NCI-H82 treated with DMSO at 0.1 percent for 48 hours (cell line): ENCODE data around the gene SLC16A8.
"Not testable (repeated sequence)": the region's sequence is repeated elsewhere in the genome, so short reads cannot be mapped to it uniquely, and the experiment has no call there.

Experiments
- DNase-seq: peaks from one replicate; lab custom pipeline; 2025; ENCODE audit not compliant: unreplicated experiment; lab: John Stamatoyannopoulos, UW

The SLC16A8 gene, protein sequence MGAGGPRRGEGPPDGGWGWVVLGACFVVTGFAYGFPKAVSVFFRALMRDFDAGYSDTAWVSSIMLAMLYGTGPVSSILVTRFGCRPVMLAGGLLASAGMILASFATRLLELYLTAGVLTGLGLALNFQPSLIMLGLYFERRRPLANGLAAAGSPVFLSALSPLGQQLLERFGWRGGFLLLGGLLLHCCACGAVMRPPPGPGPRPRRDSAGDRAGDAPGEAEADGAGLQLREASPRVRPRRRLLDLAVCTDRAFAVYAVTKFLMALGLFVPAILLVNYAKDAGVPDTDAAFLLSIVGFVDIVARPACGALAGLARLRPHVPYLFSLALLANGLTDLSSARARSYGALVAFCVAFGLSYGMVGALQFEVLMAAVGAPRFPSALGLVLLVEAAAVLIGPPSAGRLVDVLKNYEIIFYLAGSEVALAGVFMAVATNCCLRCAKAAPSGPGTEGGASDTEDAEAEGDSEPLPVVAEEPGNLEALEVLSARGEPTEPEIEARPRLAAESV

DNA sequence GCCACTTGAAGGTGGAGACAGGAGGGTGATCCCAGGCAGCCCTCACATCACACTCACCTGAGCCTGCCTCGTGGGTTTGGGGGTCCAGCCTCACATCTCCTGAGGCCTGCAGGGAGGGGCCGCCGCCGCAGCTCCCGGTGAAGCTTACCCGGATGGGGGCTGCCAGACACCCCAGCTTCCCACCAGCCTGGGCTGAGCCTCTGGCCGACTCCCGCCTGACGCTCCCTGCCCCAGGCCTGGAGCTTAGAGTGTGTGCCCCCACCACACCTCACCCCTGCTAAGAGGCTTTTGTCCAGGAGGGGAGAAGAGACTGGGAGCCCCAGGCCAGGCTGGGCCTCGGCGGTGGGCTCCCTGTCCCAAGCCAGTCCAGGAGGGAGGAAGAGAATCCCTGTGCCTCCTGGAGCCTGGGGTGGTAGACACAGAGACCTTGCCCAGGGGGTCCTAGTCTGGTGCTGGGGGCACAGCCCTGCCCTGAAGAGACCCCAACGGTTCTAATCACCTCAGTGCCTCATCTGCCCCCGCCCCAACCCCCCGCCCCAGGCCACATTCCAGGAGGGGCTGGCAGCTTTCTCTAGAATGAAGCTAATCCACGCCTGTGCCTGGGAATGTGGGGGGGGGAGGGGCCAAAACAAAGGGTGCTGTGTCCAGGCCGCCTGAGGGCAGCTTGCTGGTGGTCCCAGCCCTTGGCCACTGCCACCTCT, at the start of gene SLC16A8:
Gene SLC16A8 (minus strand): TSS at position 254 of the 701 bp plus-strand sequence. CDS start 1,311 bp downstream, outside the sequence.
- DNase-seq = no peak

DNA sequence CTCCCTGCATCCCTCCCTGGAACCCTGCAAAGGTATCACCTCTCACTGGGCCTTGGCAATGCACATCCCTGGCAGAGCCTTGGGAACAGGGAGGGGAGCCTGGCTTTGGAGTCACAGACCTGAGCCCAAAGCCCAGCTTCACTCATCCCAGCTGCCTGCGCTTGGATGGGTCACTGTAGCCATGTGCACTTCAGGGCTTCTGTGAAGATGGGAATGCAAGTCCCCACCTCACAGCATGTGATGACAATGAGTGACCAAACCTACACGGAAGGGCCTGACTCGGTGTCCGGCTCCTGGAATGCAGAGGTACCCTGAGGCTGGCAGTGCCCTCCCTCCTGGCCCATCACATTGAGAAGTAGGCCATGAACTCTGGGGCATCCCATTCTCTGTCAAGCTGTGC, 49.3 kb upstream of the SLC16A8 start:
- DNase-seq = no peak

DNA sequence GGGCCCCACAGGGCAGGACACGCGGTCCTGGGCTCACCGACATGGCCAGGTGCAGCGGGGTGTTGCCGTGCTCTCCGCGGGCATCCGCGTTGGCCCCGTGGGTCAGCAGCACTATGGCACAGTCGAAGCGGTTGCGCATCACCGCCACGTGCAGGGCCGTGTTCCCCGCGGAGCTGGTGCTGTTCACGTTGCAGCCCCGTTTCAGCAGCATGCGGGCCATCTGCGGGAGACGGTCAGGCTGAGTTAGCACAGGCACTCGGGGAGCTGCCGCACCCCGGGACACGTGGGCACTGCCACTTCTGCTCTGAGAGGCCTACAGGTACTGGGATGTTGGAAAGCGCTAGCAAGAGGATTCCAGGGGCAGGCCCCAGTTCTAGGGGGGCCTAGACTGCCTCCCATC, 48.8 kb upstream of the SLC16A8 start:
- DNase-seq = no peak

DNA sequence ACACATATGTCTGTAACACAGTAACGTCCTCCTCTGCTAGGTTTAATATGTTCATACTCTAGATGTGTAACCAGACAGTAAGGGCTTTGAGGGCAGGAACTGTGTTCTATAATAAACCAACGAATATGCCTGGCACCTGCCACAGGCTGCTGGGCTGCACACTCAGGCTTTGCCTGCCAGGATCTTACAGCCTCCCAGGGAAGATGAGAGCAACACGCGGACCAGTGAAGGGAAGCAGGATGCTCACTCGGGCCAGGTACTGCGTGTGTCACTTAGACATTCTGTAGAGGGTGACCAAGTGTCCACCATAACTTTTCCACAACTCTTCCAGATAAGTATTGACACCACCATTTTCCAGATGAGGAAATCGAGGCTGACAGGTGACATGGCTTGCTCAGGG, 48.2 kb upstream of the SLC16A8 start:
- no peak for DNase-seq

DNA sequence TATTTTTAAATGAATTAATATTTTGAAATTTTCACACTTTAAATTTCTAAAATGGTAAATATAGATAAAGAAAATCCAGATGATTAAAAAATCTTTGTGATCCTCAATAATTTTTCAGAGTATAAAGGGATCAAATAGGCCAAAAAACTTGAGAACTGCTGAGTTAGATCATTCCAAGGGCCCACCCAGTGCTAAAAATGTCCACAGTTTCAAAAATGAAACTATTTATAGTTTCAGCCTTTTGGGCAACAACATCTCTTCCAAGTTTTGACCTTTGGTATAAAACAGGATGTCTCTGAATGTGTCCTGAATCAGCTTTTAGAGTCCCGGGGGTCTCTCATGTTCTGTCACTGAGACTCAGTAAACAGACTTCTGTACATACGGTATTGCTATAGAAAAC, 47.4 kb upstream of the SLC16A8 start:
- no peak for DNase-seq

DNA sequence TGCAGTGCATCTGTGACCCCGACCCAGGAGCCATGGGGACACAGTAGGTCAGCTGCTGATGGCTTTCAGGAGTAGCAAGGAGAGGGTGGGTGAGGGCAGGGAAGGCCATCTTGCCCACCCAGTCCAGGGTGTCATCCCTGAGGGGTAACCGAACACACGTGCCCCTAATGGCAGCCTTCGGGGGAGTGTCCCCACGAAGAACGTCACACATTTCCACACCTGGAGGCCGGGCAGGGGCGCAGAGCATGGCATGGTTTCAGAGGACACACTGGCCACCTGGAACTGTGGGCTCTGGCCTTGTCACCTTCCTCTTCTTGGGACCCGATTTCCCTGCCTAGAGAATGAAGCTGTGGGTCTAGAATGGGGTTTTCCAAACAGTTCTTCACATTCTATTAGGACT, 45.9 kb upstream of the SLC16A8 start:
- DNase-seq = no peak

DNA sequence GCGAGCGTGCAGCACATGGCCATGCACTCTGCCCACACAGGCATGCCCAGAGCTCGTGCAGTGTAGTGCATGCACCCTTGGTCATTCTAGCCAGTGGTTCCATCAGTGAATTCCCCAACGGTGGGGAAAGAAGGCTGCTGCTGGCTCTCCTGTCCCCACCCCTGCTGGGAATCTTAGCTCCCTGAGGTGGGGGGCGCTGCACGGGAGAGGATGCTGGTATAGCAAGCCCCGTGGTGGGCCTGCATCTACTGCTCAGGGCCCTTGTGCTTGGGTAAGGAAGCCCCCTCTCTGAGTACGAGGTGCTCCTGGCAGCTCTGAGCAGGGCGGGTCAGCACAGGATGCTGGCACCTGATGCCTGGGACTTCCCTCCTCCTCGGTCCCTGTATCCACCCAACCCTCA, 45.0 kb upstream of the SLC16A8 start:
- no peak for DNase-seq

DNA sequence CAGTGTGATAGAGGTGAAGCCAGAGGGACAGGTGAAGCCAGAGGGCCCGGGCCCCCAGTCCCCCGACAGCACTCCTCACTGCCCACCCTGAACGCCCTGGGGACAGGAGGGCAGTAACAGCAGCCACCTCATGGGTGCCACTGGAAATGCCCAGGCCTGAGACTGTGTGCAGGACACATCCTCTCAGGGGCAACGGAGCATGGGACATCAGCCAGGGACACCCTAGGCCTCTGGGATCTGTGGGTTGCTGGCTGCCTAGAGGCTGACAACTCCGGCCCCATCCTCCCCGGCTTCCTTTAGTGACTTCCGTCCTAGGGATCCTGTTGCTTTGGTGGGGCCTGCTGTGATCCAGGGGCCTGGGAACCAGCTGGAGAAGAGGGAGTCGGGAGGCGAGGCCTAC, 43.9 kb upstream of the SLC16A8 start:
- DNase-seq = no peak

DNA sequence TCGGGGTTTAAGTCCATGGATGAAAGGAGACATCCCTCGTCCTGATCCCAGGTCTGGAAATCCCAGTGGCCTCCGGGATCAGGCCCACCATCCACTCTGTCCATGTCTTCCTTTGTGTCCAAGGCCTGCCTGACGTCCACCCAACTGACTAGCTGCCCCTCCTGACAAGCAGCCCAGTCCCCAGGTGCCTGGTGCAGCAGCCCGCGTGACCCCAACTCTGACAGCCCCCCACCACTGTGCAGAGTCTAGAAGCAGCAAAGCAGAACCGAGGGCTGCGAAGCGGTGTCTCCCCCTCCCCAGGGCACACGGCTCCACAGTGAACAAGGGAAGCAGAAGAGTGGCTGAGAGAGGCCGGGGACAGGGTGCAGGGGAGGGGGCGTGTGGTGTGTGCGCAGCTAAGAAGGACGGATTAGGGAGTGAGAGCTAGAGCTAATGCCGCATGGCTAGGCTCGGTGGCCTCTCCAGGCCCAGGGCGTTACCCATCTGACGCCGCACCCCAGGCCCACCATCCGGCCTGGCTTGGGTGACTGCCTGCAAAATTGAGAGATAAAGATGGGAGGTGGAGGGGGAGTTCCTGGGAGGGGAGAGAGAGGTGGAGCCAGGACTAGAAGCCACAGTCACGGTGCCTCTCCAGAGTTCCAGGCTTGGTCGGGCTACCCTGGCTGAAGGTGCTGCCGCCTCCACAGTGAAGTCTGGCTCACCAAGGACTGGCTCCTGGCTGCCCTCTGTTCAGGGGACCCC, 43.1 kb upstream of the SLC16A8 start:
- DNase-seq = peak; percentile 1

DNA sequence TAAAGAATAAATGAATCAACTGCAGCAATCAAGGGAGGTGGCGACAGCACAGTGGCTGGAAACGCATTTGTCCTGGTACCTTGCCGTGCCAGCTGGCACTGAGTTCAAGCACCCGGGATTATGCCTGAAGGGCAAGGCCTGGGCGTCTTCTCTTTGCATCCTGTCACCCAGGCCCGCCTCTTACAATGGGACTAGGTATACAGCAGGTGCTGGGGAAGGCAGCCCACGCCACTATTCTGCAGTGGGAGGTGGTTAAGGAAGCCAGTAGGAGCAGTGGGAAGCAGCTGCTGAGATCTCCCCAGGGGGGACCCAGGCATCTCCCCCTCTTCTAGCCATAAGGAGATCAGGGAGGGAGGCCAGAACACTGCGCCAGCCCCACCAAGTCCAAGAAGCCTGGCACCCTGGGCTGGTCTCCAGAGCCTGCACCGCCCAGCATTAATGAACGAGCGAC, 41.8 kb upstream of the SLC16A8 start:
- DNase-seq = no peak

DNA sequence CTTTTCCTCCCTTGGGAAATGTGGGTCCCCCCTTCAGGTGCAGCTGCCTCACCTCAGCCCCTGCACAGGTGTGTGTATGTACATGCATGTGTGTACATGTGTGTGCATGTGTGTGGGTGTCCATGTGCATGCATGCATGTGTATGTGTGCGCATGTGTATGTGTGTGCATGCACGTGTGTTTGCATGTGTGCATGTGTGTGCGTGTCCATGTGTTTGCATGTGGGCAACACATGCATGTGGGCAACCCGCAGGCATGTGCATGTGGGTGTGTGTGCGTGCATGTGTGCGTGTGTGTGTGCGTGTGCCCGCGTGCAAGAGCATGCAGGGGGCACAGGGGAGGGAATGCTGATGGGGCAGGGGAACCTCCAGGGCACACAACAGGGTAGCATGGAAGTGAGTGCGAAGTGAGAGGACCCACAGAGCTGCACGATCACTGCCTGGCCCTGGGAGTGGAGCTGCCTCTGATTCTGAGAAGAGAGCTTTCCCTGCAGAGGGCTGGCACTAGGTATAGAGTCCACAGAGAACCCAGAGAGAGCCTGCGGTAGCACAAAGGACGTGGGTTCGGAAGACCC, 41.1 kb upstream of the SLC16A8 start:
- no peak for DNase-seq

DNA sequence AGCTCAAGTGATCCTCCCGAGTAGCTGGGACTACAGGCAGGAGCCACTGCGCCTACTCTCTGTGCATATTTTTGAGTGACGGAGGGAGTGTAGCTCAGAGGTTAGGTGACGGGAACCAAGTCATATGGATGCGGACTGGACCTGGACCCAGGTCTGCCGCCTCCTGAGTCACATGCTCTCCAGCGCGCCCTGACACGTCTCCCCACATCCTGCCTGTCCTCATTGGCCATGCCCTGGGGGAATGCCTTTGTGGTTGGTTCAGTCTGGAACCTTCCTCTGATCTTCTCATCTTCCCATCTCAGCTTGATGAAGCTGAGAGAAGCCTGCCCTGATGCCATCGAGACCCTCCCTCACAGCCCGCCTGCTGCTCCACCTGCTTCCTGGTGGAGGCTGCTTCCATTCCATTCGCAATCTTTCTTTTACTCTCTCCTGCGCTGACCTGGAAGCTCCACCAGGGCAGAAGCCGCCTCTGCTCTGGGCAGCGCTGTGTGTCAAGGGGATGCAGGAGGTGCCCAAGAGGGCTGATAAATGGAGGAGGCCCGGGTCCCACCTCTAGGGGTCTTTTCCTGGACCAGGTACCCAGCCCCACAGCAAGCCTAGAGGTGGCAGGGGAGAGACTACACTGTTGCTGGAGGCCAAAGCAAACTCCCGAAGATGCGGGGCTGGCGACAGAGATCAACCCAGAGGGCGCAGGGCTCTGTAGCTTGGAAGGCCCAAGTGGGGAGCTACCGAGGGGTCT, 40.4 kb upstream of the SLC16A8 start:
- DNase-seq = no peak

DNA sequence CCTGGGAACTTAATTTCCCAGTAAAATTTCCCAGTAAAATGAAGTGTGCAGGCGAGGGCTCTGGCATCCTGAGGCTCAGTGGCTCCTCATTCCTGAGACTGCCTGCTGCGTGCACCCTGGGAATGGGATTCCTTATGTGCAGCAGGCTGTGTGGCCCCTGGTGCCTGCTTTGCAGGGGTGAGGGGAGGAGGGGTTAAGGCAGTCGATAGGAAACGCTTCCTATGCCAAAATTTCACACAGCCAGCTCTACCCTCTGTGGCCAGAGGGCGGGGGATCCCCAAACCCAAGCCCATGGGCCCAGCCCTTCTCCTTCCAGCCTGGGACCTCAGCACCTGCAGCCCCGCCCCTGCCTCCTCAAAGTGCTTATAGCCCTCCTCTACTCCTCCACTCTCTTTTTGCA, 38.6 kb upstream of the SLC16A8 start:
- no peak for DNase-seq

DNA sequence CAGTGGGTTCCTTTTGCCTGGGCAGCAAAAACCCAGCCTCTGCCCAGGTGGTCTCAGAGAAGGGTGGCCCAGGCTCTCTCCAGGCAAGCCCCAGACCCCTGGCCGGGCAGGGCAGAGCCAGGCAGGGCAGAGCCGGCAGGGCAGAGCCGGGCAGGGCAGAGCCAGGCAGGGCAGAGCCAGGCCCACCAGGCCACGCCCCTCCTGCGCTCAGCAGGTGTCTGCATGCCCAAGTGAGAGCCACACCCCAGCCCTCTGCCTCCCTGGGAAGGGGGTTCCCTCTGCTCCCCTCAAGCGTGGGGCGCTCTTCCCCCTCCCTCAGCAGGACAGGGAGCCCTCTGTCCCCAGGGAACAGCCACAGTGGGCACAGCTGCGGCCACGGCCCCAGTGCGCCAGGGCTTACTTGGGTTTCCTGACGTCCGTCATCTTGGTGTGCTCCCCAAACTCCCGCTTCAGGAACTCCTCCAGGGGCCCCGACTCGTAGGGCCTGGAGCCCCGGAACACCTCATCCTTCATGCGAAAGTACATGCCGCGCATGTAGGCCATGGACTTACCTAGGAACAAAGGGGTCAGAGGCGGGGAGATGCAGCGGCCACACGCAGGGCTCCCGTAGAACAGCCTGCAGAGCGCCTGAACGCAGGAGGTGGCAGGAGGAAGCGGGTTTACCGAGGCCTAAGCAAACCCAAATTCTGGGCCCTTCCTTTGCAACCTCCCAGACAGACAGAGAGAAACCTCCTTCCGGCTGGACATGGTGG, 36.6 kb upstream of the SLC16A8 start:
- no peak for DNase-seq

DNA sequence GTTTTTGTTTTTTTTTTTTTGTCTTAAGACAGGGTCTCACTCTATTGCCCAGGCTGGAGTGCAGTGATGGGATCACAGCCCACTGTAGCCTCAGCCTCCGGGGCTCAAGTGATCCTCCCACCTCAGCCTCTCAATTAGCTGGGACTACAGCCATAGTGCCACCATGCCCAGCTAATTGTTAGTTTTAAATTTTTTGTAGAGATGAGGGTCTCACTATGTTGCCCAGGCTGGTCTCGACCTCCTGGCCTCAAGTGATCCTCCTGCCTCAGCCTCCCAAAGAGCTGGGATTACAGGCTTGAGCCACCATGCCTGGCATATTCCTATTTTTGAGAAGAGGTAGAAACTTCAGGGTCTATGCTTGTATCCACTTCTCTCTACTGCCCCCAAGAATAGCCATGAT, 34.8 kb upstream of the SLC16A8 start:
- not testable (repeated sequence) for DNase-seq

DNA sequence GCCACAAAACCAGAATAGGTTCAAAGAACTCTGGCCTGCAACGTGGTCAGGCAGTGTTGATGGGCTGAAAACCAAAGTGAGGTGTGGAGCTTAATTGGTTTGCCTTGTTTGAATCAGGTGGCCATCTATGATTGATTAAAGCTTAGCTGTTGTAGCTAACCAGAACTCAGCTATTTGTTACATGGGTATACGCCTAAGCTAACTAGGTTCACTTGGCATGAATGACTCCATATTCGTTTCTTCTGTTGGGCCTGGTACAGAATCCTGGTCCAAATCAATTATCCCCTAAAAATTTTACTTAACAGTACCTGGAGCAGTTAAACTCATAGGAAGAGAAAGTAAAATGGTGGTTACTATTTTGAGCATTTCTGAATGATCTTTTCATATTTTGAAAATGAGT, 34.2 kb upstream of the SLC16A8 start:
- no peak for DNase-seq

DNA sequence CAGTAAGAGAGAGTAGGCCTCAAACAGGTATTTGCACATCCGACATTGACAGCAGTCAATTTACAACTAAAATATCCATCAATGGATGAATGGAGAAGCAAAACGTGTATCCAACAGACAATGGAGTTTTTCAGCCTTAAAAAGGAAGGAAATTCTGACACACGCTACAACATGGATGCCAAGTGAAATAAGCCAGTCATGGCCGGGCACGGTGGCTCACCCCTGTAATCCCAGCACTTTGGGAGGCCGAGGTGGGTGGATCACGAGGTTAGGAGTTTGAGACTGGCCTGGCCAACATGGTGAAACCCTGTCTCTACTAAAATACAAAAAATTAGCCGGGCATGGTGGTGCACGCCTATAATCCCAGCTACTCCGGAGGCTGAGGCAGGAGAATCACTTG, 33.6 kb upstream of the SLC16A8 start:
- not testable (repeated sequence) for DNase-seq

DNA sequence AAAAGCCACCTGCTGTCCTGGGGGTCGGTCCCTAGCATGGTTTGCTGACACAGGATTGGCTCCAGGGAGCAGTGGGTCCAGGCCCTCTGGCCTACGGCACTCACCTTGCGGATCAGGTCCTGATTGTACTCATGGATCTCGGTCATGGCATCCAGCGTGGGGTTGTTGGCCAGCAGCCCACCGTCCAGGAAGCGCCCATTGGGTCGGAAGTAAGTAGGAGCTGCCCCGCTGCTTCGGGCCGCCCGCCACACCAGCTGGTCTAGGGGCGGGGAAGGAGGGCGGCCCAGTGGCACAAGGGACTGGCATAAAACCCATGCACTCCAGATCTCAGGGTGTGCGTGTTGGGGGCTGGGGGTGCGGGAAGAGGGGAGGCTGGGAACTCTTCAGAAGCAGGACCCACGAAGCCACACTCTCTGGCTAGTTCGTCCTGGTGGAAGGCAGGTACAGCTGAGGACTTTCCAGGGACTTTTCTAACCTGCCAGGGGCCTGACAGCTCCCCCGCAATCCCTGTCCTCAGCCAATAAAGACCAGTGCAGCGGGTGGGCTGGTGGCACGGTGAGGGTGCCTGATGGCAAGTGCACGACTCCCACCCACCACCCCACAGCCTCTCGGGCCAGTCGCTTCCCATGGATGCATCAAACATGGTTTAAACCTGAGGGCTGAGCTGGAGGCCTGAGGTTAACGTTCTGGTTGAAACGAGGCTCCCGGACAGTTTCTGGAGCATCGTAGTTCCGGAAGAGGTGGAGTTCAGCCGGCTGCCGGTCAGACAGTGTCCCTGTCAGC, 31.6 kb upstream of the SLC16A8 start:
- no peak for DNase-seq
